GM19025 (cell line): ENCODE data around the gene SCFD2.
"Not testable (repeated sequence)": the region's sequence is repeated elsewhere in the genome, so short reads cannot be mapped to it uniquely, and the experiment has no call there.

Source experiments
- ATAC-seq: cut with Tn5 transposase; IDR thresholded peaks from one replicate; pipeline ENCODE4 v1.9.1; 2021; ENCODE audit warnings: mild to moderate bottlenecking, low read depth, moderate library complexity; ENCODE audit not compliant: unreplicated experiment

The SCFD2 gene

DNA sequence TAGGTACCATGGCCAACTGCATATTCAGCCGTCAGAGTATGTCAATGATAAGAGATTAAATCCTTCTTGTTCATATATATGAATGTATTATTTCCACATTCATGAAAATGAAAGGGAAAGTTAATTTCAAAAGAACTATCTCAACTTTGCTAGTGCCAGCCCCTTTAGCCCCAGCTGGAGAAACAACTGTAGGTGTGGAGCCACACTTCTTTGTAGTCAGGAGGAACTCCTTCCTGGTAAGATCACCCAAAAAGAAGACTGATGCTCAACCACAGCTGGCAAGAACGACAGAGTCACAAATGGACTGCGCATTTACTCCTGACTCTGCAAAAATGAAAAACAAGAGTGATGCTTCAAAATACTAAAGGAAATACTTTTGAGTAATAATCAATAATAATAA, 367.4 kb downstream of the SCFD2 start:
- no peak for ATAC-seq

DNA sequence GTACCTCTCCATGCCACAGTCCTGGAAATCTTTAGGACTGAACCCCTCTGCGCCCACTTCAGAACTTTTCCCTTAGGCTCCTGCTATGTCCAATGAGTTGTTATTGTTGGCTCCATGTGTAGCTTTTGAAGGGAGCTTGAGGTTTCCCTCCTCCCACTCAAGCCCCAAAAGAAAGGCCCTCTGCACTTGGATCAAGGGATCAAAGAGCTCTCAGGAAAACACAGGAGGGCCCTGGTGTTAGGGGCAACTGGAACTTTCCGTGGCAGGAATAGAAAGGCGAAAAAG, 368.8 kb downstream of the SCFD2 start:
- no peak for ATAC-seq

DNA sequence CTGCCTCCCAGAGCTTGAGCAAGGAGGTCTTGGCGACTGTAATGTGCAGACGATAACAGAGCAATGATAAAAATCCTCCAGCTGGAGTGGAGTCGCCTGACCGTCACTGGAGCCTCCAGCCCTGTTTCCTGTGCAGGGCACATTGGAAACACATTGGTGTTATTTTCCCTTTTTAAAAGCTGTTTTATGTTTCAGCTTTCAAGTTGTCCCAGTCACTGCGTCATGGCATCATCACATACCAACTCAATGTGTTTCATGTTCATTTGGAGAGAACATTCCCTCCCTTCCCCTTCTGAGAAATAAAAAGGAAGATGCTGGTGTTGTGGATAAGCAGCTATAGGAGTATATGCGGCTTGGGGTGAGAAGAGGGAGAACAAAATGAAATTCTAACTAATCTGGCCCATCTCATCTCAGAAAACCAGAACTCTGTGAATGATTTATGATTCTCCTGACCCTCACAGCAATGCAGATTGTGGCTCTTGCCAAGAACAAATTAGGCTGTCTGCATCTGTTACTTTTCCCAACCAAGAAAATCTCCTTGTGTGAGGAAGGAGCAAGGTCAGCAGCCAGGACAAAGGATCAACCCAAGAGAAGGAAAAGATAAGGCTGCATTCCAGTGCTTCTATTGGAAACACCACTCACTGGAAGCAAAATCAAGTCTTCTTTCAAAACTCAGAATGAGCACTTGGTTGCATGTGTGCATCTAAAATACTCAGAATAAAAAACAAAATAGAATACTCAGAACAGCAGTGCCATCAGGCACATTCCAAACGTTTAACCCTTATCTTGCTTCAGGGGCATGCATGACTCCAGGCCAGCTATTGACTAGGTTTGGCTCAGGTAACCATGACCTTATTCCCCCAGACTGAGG, 369.4 kb downstream of the SCFD2 start:
- ATAC-seq, result no peak

DNA sequence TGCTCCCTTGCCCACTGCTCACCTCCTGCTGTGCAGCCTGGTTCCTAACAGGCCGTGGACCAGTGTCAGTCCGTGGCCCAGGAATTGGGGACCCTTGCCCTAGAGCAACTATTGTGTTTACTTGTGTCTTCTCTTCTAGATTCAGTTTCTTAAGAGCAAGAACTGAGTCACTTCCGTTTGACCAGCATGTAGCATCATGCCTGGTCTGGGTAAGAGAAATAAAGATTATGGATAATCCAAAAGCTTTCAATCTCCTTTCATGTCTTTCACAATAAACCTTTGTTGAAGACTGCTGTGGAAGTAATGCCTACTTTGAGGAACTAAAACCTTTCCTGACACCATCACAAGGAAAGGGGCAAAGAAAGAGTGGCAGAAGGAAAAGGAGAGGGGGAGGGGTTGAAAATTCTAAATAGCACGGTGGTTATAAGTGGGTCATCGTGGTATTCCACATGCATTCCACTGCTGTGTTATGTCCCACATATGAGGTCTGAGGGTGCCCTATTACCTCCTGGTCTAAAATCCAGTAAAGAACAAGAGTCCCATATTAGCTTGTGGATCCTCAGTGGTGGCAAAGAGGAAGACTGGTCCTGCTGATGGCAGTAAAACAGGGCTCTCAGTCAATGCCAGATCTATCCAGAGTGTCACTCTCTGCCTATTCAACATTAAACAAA, 370.4 kb downstream of the SCFD2 start:
- ATAC-seq, result no peak

DNA sequence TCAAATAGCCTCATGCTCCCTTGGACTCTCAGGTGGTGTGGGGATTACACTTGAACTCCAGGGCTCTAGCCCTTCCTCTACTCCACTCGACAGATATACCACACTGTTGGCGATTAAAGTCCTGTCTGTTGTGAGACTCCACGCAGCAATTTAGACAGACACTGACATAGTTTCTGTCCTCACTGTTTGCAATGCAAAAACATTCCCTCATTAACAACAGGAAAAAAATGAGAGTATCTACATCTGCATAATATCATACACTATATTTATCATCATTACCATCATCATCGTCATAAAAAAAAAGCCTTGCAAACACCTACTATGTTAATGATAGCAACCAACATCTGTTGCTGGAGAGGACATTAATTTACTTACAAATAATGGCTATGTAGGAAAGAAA, 371.3 kb downstream of the SCFD2 start:
- ATAC-seq, result no peak

DNA sequence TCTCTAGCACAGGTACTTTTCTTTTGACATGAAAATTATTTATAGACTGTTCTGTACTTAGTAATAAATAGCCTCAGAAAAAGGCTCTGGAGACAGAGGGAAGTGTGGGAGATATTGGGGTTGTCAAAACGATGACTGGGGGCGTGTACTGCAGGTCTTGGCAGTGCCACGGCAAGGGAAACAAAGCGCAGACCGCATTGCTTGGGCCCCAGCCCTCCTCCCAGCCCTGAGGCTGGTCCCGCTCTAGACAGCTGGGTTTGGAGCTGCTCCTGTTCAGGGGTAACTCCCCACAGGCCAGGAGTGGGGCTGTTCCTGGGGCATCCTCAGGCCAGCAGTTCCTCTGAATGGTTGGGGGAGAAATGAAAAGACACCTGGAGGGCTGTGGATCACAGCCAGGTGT, 372.1 kb downstream of the SCFD2 start:
- ATAC-seq, result no peak

DNA sequence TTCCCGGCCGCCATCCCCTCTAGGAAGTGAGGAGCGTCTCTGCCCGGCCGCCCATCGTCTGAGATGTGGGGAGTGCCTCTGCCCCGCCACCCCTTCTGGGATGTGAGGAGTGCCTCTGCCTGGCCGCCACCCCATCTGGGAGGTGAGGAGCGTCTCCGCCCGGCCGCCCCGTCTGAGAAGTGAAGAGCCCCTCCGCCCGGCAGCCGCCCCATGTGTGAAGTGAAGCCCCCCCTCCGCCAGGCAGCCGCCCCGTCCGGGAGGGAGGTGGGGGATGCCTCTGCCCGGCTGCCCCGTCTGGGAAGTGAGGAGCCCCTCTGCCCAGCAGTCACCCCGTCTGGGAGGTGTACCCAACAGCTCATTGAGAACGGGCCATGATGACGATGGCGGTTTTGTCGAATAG, 373.3 kb downstream of the SCFD2 start:
- ATAC-seq, result not testable (repeated sequence)

DNA sequence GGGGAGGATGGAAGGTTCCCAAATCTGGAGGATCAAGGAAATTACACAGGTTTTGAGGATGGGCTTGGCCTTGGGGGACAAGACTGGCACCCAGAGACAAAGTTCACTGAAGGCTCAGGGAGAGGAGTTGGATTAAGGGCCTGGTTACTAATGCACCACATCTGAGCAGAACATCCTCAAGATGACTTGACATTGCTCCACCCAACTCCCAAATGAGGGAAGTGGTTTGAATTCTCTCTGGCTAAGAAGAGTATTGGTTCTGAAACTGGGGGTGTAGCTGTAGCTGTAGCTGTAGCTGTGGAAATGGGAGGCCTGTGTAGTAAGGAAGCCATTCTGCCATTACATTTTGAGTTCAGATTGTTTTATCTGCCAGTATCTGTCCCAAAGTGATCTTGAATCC, 374.4 kb downstream of the SCFD2 start:
- no peak for ATAC-seq

DNA sequence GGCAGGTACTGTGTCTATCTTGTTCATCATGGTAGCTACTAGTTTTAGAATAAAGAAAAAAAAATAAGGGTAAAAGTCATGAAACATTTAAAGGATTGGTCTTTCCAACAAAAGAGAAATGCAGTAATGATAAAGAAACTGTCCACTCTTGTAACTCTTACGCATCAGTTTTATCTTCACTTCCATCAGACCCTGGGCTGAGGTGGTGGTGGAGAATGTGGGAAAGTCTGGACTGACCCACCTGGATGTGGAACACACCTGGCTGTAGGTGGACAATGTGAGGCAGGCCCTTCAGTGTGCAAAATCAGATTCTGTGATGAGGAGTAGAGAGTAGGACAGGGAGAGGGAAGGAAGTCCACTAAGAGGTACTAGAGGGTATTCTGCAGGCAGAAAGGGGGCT, 375.2 kb downstream of the SCFD2 start:
- no peak for ATAC-seq

DNA sequence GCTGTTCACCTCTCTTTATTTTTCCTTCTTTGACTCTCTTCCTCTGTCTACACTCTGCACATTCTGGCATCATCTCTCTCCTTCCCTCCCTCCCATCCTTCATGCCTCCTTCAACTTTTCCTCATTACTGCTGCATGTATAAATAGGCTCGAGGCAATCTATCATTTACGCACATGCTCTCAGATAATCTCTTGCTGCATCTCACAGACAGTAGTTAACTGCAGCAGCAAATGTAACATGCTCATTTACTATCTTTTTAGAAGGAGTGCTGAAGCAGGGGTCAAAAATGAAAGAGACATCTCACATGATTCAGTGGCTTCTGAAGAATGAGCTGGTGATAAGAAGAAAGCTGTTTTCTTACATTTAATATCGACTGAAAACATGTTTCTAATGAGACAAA, 376.0 kb downstream of the SCFD2 start:
- ATAC-seq, result no peak

DNA sequence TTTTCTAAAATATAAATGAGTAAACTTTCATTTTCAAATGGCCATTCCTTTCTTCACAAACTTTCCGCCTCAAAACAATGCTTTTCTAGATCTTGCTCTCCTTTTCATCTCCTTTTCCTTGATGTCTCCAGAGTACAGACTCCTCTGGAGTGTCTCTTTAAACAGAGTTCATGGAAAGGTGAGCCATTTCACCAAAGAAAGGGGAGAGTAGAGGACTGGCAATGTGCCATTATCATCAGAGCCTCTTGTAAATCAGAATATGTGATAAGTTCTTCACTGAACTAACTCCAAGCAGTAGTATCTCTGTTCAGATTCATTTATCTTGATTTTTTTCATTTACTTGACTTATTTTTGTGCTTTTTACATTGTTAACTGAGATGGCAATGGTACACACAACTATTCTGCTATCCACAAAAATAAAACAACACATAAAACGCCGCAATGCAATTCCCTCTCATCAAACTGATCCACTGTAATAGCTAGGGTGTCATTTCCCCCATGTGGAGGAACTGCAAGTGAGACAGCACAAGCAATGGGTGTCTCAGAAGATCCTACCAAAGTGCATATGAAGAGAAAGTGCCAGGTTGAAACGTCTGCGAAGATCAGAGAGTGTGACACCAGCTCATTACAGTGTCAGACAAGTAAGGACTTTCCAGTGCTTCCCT, 378.3 kb downstream of the SCFD2 start:
- no peak for ATAC-seq

DNA sequence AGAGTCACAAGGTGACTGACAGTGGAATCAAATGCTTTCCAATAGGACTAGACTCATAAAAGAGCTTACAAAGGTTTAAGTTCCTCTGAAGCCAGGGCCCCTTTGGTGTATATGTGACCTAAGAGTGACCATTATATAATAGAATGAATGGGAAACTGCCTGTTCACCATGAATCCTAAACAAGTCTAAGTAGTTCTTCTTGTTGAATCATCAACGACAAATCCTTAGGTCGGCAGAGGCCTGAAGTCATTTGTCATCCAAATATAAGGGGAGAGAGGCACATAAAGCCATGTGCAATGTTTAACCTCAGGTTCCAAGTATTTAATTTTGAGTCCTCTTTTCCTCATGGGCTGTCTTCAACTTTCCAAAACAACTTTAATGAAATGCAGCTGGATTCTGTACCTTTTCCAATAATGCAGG, 381.4 kb downstream of the SCFD2 start:
- ATAC-seq, result no peak

DNA sequence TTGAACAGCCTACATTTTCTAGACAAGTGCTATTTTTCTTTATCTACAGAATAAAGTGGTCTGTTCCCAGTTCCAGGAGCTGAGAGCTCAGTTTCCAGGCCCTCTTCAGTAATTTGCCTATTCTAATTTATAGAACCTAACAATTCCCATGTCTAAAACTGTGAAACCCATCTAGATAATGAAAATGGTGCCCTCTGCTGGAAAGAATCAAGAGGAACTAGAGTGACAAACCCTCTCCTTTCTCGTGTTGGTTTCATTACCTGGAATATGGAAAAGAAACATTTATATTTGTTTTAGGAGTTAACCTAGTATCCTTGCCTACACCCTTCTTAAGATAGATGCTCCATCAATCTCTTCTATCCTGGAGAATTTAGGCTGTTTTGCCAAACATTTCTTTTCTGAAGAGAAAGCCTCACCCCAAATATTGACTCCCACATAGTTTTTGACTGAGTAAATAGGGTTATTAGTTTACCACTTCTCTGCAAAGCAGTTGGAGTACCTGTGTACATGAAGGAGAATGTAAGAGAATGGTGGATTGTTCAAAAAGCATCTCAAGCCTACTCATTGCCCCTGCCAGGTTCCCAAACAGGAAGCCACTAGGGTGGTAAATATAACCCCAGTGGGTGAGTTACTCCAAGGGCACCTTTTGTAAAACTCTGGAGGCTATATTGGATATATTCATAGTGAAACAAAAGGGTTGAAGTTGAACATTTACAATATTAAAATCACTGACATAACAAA, 382.1 kb downstream of the SCFD2 start:
- no peak for ATAC-seq

DNA sequence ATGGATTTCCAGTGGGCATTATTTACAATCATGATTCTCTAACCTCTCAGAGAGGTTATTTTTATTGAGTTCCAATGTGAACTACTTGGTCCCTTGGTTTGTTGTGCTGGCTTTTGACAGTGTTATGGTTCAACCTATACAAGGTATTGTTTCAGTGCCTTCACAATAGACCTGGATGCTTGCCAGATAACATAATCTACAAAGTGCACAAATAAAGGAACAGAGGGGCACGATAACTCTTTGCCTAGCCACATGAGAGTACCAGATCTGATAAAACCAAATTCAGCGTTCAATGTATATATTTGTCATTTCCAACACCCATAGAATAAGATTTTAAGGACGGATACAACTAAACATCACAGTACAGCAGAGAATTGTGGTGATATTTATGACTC, 382.9 kb downstream of the SCFD2 start:
- ATAC-seq, result no peak

DNA sequence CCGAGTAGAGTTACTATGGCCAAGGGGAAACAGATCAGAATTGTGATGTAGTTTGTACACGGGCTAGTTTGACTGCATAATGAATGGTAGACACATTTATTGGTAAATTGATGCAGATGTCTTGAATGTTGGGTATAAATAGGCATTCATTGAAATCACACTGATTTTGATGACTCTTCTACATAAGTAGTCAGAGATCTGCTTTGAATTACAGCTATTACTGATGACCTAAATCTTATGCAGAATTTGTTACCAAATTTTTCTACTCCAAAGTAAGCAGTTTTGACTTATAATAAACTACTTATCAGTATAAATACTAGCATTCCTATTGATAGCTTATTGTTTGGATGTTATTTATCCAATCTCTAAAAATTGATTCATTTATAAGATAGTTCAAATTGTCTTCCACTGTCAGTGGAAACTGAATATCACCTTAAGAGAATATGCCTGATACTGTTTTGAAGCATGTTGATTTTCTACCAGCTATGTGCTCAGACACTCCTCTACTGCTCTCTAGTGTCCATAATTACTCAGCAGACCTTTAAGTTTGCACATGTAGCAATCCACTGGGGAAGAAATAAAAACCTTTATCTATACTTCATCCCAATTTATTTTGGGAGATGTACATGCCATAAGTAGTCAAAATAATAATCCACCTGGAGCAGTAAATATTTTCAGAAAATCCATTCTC, 383.5 kb downstream of the SCFD2 start:
- ATAC-seq, result no peak

DNA sequence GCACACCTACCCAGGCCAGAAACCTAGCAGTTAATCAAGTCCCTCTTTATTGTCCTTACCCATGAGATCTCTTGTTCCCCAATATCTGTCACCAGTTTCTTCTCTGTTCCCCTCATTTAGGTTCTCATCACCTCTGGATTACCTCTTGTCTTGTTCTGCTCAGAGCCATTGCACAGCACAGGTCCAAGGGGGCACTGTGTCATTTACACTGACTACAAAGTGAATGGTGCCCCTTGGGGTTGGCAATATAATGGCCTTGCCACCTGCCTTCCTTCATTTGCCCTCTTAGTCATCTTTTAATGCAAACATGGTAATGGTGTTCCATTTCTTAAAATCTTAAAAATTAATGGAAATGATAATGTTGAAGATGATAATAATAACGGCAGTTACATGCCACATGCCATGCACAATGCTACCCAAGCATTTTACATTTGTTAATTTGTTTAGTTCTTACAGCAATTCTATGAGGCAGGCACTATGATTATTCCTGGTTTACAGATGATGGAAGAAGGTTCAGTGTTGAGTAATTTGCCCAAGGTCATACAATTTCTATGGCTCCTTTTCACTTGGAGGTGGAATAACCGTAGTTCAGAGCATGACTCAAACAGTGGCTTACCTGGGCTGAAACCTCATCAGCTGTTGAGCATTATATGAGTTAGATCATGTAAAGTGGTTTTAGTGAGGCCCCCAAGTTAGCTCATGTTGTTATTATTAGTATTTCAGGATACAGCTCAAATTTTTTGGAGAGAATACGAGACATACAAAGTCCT, 385.9 kb downstream of the SCFD2 start:
- no peak for ATAC-seq

DNA sequence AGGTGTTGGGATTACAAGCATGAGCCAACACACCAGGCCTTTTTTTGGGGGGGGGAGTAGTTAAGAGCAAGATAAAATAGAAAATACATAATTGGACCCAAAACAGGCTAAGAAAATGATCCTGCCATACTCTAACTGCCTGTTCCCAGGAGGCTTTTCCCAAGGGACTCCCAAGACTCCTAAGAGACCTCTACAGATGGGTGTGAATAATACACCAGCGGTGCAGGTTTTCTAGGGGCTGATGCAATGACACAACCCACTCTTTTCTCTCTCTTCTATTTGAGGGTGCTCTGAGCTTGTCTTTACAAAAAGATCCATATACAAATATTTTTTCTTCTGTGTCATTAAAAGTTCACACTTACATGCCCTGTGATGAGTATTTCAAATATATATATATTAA, 386.8 kb downstream of the SCFD2 start:
- ATAC-seq, result no peak

DNA sequence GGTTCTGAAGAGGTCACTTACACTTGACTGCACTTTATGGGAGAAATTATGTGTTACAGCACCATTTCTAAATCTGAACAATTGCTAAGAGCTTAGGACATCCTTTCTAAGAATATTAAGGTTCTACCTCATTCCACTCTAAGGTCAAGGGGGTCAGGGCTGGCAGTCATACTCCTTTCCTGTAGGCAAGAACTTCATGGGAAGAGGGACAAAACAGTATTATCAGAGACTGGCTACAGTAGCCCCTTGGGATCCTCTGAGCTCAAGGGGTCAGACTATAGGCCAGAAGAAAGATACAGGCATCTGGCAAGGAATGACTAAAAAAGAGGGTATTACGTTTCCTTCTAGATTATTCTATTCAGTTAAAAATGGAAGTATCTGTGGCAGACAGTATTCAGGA, 388.6 kb downstream of the SCFD2 start:
- ATAC-seq, result no peak

DNA sequence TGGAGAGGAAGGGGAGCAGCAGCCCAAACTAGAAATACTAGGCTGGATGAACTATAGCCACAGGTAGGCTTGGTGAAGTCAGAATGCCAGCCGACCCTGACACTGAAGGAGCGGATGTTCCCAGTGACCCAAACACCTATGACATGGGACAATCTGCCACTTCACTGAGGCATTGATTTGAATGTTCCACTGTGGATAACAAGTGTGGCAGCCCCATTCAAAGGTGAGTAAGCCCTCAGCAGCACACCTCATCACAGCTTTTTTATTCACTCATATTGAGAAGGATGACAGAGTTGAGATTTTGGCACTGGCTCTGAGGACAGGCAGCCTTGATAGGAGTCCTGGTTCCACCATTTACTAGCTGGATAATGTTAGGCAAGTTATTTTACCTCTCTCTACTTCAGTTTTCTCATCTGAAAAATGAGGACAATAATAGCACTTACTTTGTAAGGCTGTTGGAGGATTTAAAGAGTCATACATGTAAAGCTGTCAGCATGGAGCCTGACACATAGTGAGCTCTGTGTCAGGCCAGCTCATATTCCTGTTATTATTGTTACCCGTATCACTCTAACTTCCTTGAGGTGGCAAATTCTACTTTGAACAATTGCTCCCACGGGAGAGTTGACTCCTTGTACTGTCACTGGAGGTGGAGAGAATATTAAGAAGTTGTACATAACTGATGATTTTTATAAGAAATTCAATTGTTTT, 389.2 kb downstream of the SCFD2 start:
- ATAC-seq, result no peak
